Loucy (cell line): ENCODE measurements around the gene UMODL1.

ENCODE experiments used
- CTCF ChIP-seq: fragments of 200-600 bp; sonication (generic); conservative IDR thresholded peaks from 2 replicates; pipeline ENCODE4 v1.5.1; 2014; ENCODE audit warnings: mild to moderate bottlenecking, antibody characterized with exemption, low read length
- EZH2phosphoT487 ChIP-seq: fragments of 200-600 bp; IDR thresholded peaks from 2 replicates; pipeline ENCODE4 v1.6.1; 2018; ENCODE audit warnings: antibody characterized with exemption, mild to moderate bottlenecking, moderate library complexity, borderline replicate concordance

DNA sequence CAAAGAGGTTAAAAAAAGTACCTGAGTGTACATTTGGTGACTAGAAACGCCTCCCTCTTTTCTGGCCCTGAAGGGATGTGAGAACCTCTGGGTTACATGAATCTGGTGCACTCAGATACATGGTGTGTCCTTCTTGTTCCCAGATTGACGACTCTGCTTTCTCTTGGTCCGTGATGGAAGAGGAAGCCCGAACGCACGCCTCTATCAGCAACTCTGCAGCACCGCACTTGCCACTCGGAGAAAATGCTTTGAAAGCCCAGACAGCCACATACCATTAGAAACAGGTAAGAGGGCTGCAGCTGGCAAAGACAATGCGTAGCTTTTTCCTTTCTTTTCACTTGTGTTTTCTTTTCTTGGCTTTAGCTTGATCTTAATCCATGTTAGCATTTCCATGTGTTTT lies 39.9 kb upstream of the UMODL1 start:
- TF ChIP-seq CTCF (no peak), EZH2phosphoT487 (no peak)
